Activated CD8-positive, alpha-beta T cell treated with anti-CD3 and anti-CD28 coated beads for 36 hours (primary cell): ENCODE results near the gene OLFM1. TPM values are rescaled to one million over a fixed set of nuclear protein-coding genes. Genes with fewer than 3 reads are reported as not detected.

Source experiments
- ATAC-seq: fragments of 200-7000 bp; cut with Tn5 transposase; one replicate; pipeline ENCODE4 v1.10.0; 2021; ENCODE audit warnings: mild to moderate bottlenecking, moderate library complexity
- CTCF ChIA-PET: fragments of 350-600 bp; sonication (Branson Sonifier 250); formaldehyde crosslinking; loops from one replicate; lab custom pipeline; 2021; ENCODE audit warnings: antibody characterized with exemption; lab: Charles Lee
- POLR2A ChIA-PET: fragments of 350-600 bp; sonication (Branson Sonifier 250); formaldehyde crosslinking; loops from one replicate; lab custom pipeline; 2021; ENCODE audit warnings: antibody characterized with exemption; lab: Charles Lee
- DNase-seq: peaks from one replicate; pipeline ENCODE4 v3.0.0-alpha.2; 2020
- H3K27ac Mint-ChIP-seq: one replicate; pipeline ENCODE4 v1.8.0; 2021; ENCODE audit warnings: mild to moderate bottlenecking, mixed read lengths
- H3K27me3 Mint-ChIP-seq: one replicate; pipeline ENCODE4 v1.8.0; 2021; ENCODE audit warnings: mixed read lengths
- H3K36me3 Mint-ChIP-seq: one replicate; pipeline ENCODE4 v1.8.0; 2021; ENCODE audit warnings: low read depth, mixed read lengths
- H3K4me1 Mint-ChIP-seq: one replicate; pipeline ENCODE4 v1.8.0; 2021; ENCODE audit warnings: low read depth, mixed read lengths
- H3K4me3 Mint-ChIP-seq: one replicate; pipeline ENCODE4 v1.8.0; 2021; ENCODE audit warnings: mild to moderate bottlenecking, moderate library complexity, mixed read lengths
- H3K9me3 Mint-ChIP-seq: one replicate; pipeline ENCODE4 v1.8.0; 2021; ENCODE audit warnings: mixed read lengths
- CTCF ChIP-seq: fragments of 200-600 bp; IDR thresholded peaks from one replicate; pipeline ENCODE4 v1.8.0; 2022; ENCODE audit warnings: antibody characterized with exemption, mild to moderate bottlenecking
- intact Hi-C: fragments of 100-400 bp; cut with micrococcal nuclease; formaldehyde crosslinking; loops from one replicate; pipeline ENCODE4 v1.10.0; 2022
- total RNA-seq, 2 experiments: library from RNA; stranded (reverse); gene quantifications; one replicate each; pipeline ENCODE4 v1.2.3, GENCODE V29; 2021

OLFM1 gene
- total RNA-seq, 2 experiments from 2014 or later: not detected

GRCh38 chr9:135144581-135145170, 57.2 kb downstream of the OLFM1 start:
- no peak for TF ChIP-seq CTCF
- Mint-ChIP-seq H3K4me1 (no peaks in the 10 kb centered on the region), H3K36me3 (no peaks in the 10 kb centered on the region), H3K27ac (no peak overlapping the region), H3K9me3 (no peaks in the 10 kb centered on the region), H3K27me3 (peaks cover 3% of the 10 kb centered on the region), H3K4me3 (no peak overlapping the region)
- ATAC-seq: no peak
- intact Hi-C loops: no loop called here
- ChIA-PET CTCF (no interaction called here), POLR2A (no interaction called here)
- no peak for DNase-seq

- no peak for TF ChIP-seq CTCF
- ChIA-PET CTCF (no interaction called here), POLR2A (no interaction called here)
- intact Hi-C loops: no loop called here
- Mint-ChIP-seq H3K4me1 (no peaks in the 10 kb centered on the region), H3K9me3 (peaks cover under 1% of the 10 kb centered on the region), H3K27me3 (peaks cover 3% of the 10 kb centered on the region), H3K4me3 (no peak overlapping the region), H3K27ac (no peak overlapping the region), H3K36me3 (no peaks in the 10 kb centered on the region)
- DNase-seq (no peak), ATAC-seq (no peak)
Observed at GRCh38 chr9:135145312-135145711, 57.8 kb downstream of the OLFM1 start.

- POLR2A ChIA-PET: no interaction called here
- H3K36me3 Mint-ChIP-seq: no peaks in the 10 kb centered on the region
- intact Hi-C loops: no loop called here
- peaks cover 5% of the 10 kb centered on the region for H3K9me3 Mint-ChIP-seq
- H3K27me3 Mint-ChIP-seq: peaks cover 3% of the 10 kb centered on the region
- DNase-seq: no peak
- H3K27ac Mint-ChIP-seq: no peak overlapping the region
- no peak for ATAC-seq
- H3K4me3 Mint-ChIP-seq: no peak overlapping the region
- CTCF ChIA-PET: no interaction called here
- TF ChIP-seq CTCF: no peak
- H3K4me1 Mint-ChIP-seq: no peaks in the 10 kb centered on the region
Observed at GRCh38 chr9:135146241-135146640, 58.8 kb downstream of the OLFM1 start.

- DNase-seq (no peak), ATAC-seq (no peak)
- Mint-ChIP-seq H3K4me3 (no peak overlapping the region), H3K27ac (no peak overlapping the region), H3K36me3 (no peaks in the 10 kb centered on the region), H3K4me1 (no peaks in the 10 kb centered on the region), H3K9me3 (peaks cover 7% of the 10 kb centered on the region), H3K27me3 (peaks cover 3% of the 10 kb centered on the region)
- ChIA-PET CTCF (no interaction called here), POLR2A (no interaction called here)
- TF ChIP-seq CTCF: no peak
- intact Hi-C loops: no loop called here
Observed at GRCh38 chr9:135146766-135147473, 59.5 kb downstream of the OLFM1 start.

- CTCF ChIA-PET: no interaction called here
Observed at GRCh38 chr9:135147474-135147805, 60.0 kb downstream of the OLFM1 start.

More at GRCh38 chr9:135147474-135147805, 60.0 kb downstream of the OLFM1 start:
- intact Hi-C loops: no loop called here
- peaks cover 7% of the 10 kb centered on the region for H3K9me3 Mint-ChIP-seq
- DNase-seq (no peak), ATAC-seq (no peak)
- H3K36me3 Mint-ChIP-seq: no peaks in the 10 kb centered on the region
- no peak overlapping the region for H3K4me3 Mint-ChIP-seq
- POLR2A ChIA-PET: no interaction called here
- peaks cover 3% of the 10 kb centered on the region for H3K27me3 Mint-ChIP-seq
- H3K27ac Mint-ChIP-seq: no peak overlapping the region
- TF ChIP-seq CTCF: no peak
- no peaks in the 10 kb centered on the region for H3K4me1 Mint-ChIP-seq
